Stomach (tissue), 9 donors: ENCODE measurements around the gene DHCR7. TPM values are rescaled to one million over a fixed set of nuclear protein-coding genes. Genes with fewer than 3 reads are reported as not detected.

ENCODE experiments used
- DNase-seq, 2 donors: peaks; one replicate each; pipeline versions ENCODE4 v3.0.0 to v3.0.0-alpha.2; 2013 to 2019
- H3K27ac ChIP-seq, 5 donors: fragments of 200-600 bp in 4 of 5; sonication (generic) in 4 of 5; one replicate each; pipeline ENCODE4 v1.5.1; 2013 to 2019; ENCODE audit warnings: mild to moderate bottlenecking in 1 of 5, moderate library complexity in 1 of 5
- H3K27me3 ChIP-seq, 3 donors: fragments of 200-600 bp; sonication (generic); one replicate each; pipeline ENCODE4 v1.5.1; 2017 to 2019; ENCODE audit warnings: mixed run types in 1 of 3
- H3K36me3 ChIP-seq, 4 donors: fragments of 200-600 bp; sonication (generic); 1 replicate in 3 of 4; 2 replicates in 1 of 4; pipeline ENCODE4 v1.5.1; 2016 to 2019
- H3K4me1 ChIP-seq, 4 donors: fragments of 200-600 bp; sonication (generic); one replicate each; pipeline ENCODE4 v1.5.1; 2016 to 2019
- H3K4me3 ChIP-seq, 4 donors: fragments of 200-600 bp; sonication (generic) in 3 of 4; one replicate each; pipeline ENCODE4 v1.5.1; 2016 to 2019; ENCODE audit warnings: mild to moderate bottlenecking in 1 of 4
- H3K9me3 ChIP-seq, 4 donors: fragments of 200-600 bp; sonication (generic); one replicate each; pipeline ENCODE4 v1.5.1; 2016 to 2019
- EP300 ChIP-seq: sonication (generic); formaldehyde crosslinking; IDR thresholded peaks from one replicate; pipeline ENCODE4 v1.6.1; 2017; ENCODE audit warnings: antibody characterized with exemption
- POLR2A ChIP-seq, 4 donors: fragments of 450-650 bp; IDR thresholded peaks; one replicate each; pipeline ENCODE4 v1.6.1; 2016; ENCODE audit warnings: antibody characterized with exemption in 4 of 4, control low read depth in 2 of 4, mild to moderate bottlenecking in 1 of 4, moderate library complexity in 1 of 4
- POLR2AphosphoS5 ChIP-seq, 3 donors: sonication (generic); formaldehyde crosslinking; IDR thresholded peaks; one replicate each; pipeline ENCODE4 v1.6.1; 2016; ENCODE audit warnings: antibody characterized with exemption in 3 of 3
- WGBS, 5 donors: extraction: QIAGEN DNeasy Blood & Tissue Kit in 3 of 5; methylation state at CpG; one replicate each; pipeline versions ENCODE4 v1.1.5 to v1.1.7; 2013 to 2018; 5-methylcytosine and 5-hydroxymethylcytosine counted together
- intact Hi-C: fragments of 100-400 bp; cut with DNase I; formaldehyde crosslinking; loops from one replicate; pipeline ENCODE4 v1.15.1; 2023; ENCODE audit warnings: low total_unique reads
- polyA plus RNA-seq, 3 donors: library from polyadenylated mRNA; stranded (reverse); fragments of 200-250 nt; gene quantifications; one replicate each; pipeline ENCODE4 v1.2.3, GENCODE V29; 2013
- total RNA-seq, 5 donors: library from RNA; depleted of rRNA; stranded (reverse); fragments of >200 nt; gene quantifications; one replicate each; pipeline versions ENCODE4 v1.1.0 to v1.2.3, GENCODE V29; 2014 to 2016
- TF ChIP-seq, protein P1 (sequence below), 7 experiments: fragments of 450-650 bp in 4 of 7; fragments of 200-600 bp in 3 of 7; sonication (generic) in 3 of 7; IDR thresholded peaks; one replicate each; pipeline ENCODE4 v1.5.1; 2016 to 2019; ENCODE audit warnings: antibody characterized with exemption in 7 of 7, control low read depth in 2 of 7, mild to moderate bottlenecking in 1 of 7
- donor health status: healthy with polysubstance abuse.
- donor health status: Bipolar disorder and iron deficiency.
- donor health status: healthy.

DHCR7 gene
- total and polyA plus RNA-seq, 8 donors: 3.5 to 58.8 (median 15.1) TPM

DNA sequence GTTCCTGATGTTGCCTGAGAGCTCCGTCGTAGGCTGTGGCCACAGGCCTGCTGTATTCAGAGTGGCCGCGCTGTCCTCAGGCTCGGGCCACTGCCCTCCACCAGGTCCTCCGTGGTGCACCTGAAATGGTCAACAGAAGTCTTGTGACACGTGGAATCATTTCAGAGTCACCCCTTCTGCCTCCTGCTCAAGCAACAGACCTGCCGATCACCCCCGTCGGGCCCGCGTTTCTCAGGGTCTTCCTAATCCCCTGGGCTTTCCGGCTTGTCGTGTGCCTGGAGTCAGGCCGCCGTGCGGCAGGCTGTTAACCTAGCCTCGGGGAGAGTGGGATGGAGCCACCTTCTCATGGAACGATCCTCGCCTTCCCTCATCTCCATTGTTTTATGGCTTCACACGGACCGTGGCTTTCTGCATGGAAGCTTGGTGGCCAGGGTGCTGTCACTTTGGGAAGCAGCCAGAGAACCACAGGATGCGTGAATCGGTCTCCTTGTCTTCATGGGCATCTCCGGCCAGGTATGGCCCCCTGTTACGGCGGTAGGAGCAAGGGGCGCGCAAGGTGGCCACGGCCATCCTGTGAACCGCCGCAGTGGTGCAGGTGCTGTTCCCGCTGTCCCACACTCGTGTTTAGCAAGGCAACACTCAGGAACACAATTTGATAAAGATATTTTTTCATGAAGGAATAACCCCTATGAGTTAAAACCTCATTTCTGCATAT lies 28.9 kb upstream of the DHCR7 start:
- Histone ChIP-seq H3K4me3 (no peak overlapping the region), H3K27ac (no peak overlapping the region), H3K27me3 (no peaks in the 10 kb centered on the region), H3K36me3 (peaks cover 76 to 100% (median 100%) of the 10 kb centered on the region in 4 donors), H3K4me1 (peaks cover 0 to 10% (median 2%) of the 10 kb centered on the region in 4 donors), H3K9me3 (no peaks in the 10 kb centered on the region)
- no peak for DNase-seq
- intact Hi-C loops: no loop called here
- TF ChIP-seq POLR2AphosphoS5 (IDR thresholded peaks at IDR 0.05) (no peak), POLR2A (IDR thresholded peaks at IDR 0.05) (no peak), EP300 (no peak)
- TF ChIP-seq, protein P1, sequence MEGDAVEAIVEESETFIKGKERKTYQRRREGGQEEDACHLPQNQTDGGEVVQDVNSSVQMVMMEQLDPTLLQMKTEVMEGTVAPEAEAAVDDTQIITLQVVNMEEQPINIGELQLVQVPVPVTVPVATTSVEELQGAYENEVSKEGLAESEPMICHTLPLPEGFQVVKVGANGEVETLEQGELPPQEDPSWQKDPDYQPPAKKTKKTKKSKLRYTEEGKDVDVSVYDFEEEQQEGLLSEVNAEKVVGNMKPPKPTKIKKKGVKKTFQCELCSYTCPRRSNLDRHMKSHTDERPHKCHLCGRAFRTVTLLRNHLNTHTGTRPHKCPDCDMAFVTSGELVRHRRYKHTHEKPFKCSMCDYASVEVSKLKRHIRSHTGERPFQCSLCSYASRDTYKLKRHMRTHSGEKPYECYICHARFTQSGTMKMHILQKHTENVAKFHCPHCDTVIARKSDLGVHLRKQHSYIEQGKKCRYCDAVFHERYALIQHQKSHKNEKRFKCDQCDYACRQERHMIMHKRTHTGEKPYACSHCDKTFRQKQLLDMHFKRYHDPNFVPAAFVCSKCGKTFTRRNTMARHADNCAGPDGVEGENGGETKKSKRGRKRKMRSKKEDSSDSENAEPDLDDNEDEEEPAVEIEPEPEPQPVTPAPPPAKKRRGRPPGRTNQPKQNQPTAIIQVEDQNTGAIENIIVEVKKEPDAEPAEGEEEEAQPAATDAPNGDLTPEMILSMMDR (IDR thresholded peaks at IDR 0.05): no peak
- WGBS, 5 donors: 88 to 93% (median 92%) methylated on average over 29 to 34 of the region's 34 CpGs

DNA sequence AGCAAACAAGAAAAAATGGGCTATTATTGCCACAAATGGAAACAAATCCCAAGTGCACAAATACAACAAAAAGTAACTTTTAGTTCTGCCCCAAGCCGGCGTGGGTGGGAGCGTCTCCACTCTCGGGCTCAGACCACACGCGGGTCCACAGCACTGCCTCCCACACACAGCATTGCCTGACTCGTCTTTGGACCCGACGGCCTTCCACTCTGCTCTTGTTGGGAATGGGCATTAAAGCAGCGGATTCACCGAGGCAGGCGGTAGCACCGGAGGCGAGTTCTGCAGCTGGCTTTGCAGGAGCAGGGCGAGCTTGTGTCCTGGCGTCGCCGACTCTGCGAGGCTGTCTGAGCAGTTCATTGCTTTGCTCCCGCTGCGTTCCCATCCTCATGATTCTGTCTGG lies 27.8 kb upstream of the DHCR7 start:
- intact Hi-C loops: no loop called here
- Histone ChIP-seq H3K36me3 (peaks cover 77 to 100% (median 99%) of the 10 kb centered on the region in 4 donors), H3K9me3 (no peaks in the 10 kb centered on the region), H3K27ac (no peak overlapping the region), H3K4me1 (peaks cover 0 to 9% (median 2%) of the 10 kb centered on the region in 4 donors), H3K4me3 (no peak overlapping the region), H3K27me3 (no peaks in the 10 kb centered on the region)
- 95 to 98% (median 97%) methylated on average over 20 to 21 of the region's 21 CpGs for WGBS, 5 donors
- DNase-seq: no peak
- TF ChIP-seq POLR2AphosphoS5 (IDR thresholded peaks at IDR 0.05) (no peak), EP300 (no peak), POLR2A (IDR thresholded peaks at IDR 0.05) (no peak)
- TF ChIP-seq, protein P1 (IDR thresholded peaks at IDR 0.05): no peak

DNA sequence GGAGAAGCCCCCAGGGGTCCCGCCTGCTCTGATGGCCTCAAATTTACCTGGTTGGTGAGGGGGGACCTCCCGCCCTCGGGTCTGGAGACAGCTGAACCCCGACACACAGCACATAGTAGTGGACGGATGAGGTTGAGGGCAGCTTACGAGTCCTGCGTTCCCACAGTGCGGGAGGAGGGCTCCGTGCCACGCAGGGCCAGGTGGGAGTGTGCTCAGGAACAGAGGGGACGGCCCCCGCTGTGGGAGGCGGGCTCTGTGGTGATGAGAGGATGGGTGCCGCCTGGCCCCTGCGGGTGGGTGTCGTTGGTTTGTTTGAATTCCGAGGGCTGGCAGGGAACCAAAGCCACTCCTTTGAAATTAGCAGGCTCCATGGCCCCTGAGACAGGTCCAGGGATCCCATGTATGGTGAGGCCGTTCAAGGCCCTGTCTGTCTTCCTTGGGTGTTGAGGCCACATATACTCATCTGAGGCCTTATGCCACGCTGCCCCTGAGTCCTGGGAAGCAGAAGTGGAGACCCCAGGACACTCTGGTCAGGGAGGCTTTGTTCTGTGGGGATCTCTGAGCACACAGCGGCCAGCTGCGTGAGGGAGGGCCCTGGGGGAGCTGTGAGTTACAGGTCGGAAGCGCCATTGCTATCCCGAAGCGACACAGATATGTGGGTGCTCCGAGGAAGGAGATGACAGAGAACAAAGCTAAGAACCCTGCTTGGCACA lies 26.7 kb upstream of the DHCR7 start:
- whole genome bisulfite sequencing, 5 donors: 88 to 93% (median 89%) methylated on average over 18 to 26 of the region's 26 CpGs
- no peak for DNase-seq
- Histone ChIP-seq H3K4me1 (no peaks in the 10 kb centered on the region), H3K4me3 (no peak overlapping the region), H3K27ac (no peak overlapping the region), H3K9me3 (no peaks in the 10 kb centered on the region), H3K36me3 (peaks cover 67 to 92% (median 91%) of the 10 kb centered on the region in 4 donors), H3K27me3 (no peaks in the 10 kb centered on the region)
- intact Hi-C loops: no loop called here
- TF ChIP-seq, protein P1 (IDR thresholded peaks at IDR 0.05): no peak
- TF ChIP-seq EP300 (no peak), POLR2A (IDR thresholded peaks at IDR 0.05) (no peak), POLR2AphosphoS5 (IDR thresholded peaks at IDR 0.05) (no peak)

DNA sequence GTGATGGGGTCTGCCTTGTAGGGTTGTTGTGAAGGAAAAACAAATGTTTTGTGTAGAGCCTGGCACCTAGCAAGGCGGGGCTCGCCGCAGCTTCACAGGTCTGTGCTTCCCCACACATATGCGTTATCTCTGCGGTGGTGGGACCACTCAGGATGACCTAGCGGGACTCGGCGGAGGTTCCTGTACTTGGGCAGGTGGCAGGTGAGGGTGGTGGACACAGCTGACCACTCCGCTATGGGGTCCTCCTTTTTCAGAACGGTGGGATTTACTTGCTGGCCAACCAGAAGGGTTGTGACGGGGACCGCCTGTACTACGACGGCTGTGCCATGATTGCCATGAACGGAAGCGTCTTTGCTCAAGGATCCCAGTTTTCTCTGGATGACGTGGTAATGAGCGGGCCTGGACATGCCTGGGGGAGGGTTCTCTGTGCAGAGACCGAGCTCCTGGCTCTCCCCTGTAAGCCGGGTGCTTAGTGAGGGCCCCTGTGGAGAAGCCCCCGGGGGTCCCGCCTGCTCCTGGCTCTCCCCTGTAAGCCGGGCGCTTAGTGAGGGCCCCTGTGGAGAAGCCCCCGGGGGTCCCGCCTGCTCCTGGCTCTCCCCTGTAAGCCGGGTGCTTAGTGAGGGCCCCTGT lies 26.1 kb upstream of the DHCR7 start:
- Histone ChIP-seq H3K27me3 (no peaks in the 10 kb centered on the region), H3K4me3 (no peak overlapping the region), H3K27ac (no peak overlapping the region), H3K9me3 (no peaks in the 10 kb centered on the region), H3K4me1 (no peaks in the 10 kb centered on the region), H3K36me3 (peaks cover 62 to 85% (median 84%) of the 10 kb centered on the region in 4 donors)
- TF ChIP-seq POLR2AphosphoS5 (IDR thresholded peaks at IDR 0.05) (no peak), POLR2A (IDR thresholded peaks at IDR 0.05) (no peak)
- TF ChIP-seq, protein P1 (IDR thresholded peaks at IDR 0.05): no peak
- intact Hi-C loops: no loop called here
- no peak for DNase-seq
- 94 to 97% (median 96%) methylated on average over 21 to 27 of the region's 27 CpGs for WGBS, 5 donors
